Epithelial cell of esophagus (primary cell): ENCODE measurements around the gene FAR2.
"Not testable (repeated sequence)": the region's sequence is repeated elsewhere in the genome, so short reads cannot be mapped to it uniquely, and the experiment has no call there.

ENCODE experiments used
- DNase-seq: peaks from one replicate; pipeline ENCODE4 v3.0.0; 2010; ENCODE audit warnings: low read depth
- H3K4me3 ChIP-seq: 2 replicates; pipeline ENCODE4 v1.5.1; 2011; ENCODE audit warnings: mild to moderate bottlenecking, low read length, control low read depth
- TF ChIP-seq, protein P1 (sequence below): IDR thresholded peaks from 2 replicates; pipeline ENCODE4 v1.5.1; 2011; ENCODE audit warnings: low read depth, mild to moderate bottlenecking, low read length, control low read depth, inconsistent platforms; ENCODE audit not compliant: insufficient read depth; ENCODE audit errors: missing control alignments

The FAR2 gene

GRCh38 chr12:29164477-29165393 lies 15.7 kb downstream of the FAR2 start:
- no peak overlapping the region for H3K4me3 ChIP-seq
- DNase-seq, result peak; percentile 54
- TF ChIP-seq, protein P1, sequence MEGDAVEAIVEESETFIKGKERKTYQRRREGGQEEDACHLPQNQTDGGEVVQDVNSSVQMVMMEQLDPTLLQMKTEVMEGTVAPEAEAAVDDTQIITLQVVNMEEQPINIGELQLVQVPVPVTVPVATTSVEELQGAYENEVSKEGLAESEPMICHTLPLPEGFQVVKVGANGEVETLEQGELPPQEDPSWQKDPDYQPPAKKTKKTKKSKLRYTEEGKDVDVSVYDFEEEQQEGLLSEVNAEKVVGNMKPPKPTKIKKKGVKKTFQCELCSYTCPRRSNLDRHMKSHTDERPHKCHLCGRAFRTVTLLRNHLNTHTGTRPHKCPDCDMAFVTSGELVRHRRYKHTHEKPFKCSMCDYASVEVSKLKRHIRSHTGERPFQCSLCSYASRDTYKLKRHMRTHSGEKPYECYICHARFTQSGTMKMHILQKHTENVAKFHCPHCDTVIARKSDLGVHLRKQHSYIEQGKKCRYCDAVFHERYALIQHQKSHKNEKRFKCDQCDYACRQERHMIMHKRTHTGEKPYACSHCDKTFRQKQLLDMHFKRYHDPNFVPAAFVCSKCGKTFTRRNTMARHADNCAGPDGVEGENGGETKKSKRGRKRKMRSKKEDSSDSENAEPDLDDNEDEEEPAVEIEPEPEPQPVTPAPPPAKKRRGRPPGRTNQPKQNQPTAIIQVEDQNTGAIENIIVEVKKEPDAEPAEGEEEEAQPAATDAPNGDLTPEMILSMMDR, result no peak

DNA sequence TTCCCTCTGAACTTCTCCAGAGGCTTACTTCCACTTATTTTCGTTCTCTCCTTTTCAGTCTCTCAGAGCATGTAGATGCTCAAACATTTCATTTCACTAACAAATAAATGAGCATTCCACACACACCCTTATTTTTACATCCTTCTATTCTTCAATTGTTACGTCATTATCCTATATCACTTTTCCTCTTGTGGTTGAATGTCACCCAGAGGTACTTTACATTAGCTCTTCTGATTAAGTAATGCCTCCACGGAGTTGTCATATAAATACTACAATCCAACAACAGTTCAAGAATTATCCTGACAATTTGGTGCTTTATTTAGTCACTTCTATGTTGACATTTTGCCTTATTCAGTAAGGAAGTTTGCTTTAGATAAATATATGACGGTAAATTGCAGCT lies 18.4 kb downstream of the FAR2 start:
- no peak for DNase-seq
- TF ChIP-seq, protein P1, result no peak
- no peak overlapping the region for H3K4me3 ChIP-seq

DNA sequence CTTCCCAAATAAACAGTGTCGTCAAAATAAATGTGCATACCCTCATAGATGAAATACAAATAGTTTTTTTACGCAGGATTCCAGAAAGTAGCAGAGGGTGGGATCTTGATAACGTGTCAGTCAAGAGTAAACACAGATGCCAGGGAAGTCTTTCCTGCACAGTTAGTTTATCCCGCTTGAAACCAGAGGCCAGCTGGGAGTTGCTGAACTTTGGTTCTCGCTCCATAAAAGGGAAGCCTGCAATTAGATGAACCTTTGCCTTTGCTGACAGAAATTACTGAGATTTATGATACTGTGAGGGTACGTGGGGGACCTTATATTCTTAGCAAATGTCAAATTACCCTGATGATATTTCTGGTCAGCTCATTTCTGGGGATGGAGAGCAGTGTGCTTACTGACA lies 18.9 kb downstream of the FAR2 start:
- no peak for DNase-seq
- TF ChIP-seq, protein P1, result no peak
- no peak overlapping the region for H3K4me3 ChIP-seq

- DNase-seq, result not testable (repeated sequence)
Observed at GRCh38 chr12:29169978-29170377, 20.9 kb downstream of the FAR2 start.

GRCh38 chr12:29170478-29171084 lies 21.5 kb downstream of the FAR2 start:
- not testable (repeated sequence) for H3K4me3 ChIP-seq

More at GRCh38 chr12:29169978-29170377, 20.9 kb downstream of the FAR2 start:
- not testable (repeated sequence) for H3K4me3 ChIP-seq

GRCh38 chr12:29171421-29172258 lies 22.6 kb downstream of the FAR2 start:
- H3K4me3 ChIP-seq, result no peak overlapping the region
- TF ChIP-seq, protein P1, result no peak
- no peak for DNase-seq

More at GRCh38 chr12:29170478-29171084, 21.5 kb downstream of the FAR2 start:
- not testable (repeated sequence) for DNase-seq

- TF ChIP-seq, protein P1, result no peak
- DNase-seq, result no peak
- no peak overlapping the region for H3K4me3 ChIP-seq
Observed at GRCh38 chr12:29176941-29177340, 27.9 kb downstream of the FAR2 start.

- not testable (repeated sequence) for DNase-seq, H3K4me3 ChIP-seq
Observed at GRCh38 chr12:29182247-29182646, 33.2 kb downstream of the FAR2 start.
